WTC11 (cell line): ENCODE results near the gene CLBA1. TPM values are rescaled to one million over a fixed set of nuclear protein-coding genes. Genes with fewer than 3 reads are reported as not detected.

Source experiments
- ATAC-seq: fragments of 200-7000 bp; cut with Tn5 transposase; 2 replicates; pipeline ENCODE4 v1.10.0; 2021; ENCODE audit warnings: mild to moderate bottlenecking, moderate library complexity
- CTCF ChIA-PET: fragments of 300-600 bp; sonication (Branson Sonifier 250); formaldehyde crosslinking; loops from one replicate; lab custom pipeline; 2021; ENCODE audit warnings: antibody characterized with exemption; lab: Charles Lee
- POLR2A ChIA-PET: fragments of 350-600 bp; sonication (Branson Sonifier 250); formaldehyde crosslinking; loops from one replicate; lab custom pipeline; 2021; ENCODE audit warnings: antibody characterized with exemption; lab: Charles Lee
- DNase-seq: peaks from one replicate; pipeline ENCODE4 v3.0.0; 2021; ENCODE audit warnings: low spot score
- H3K27ac Mint-ChIP-seq: 2 replicates; pipeline ENCODE4 v1.8.0; 2021; ENCODE audit warnings: mixed read lengths
- H3K27me3 Mint-ChIP-seq: 2 replicates; pipeline ENCODE4 v1.8.0; 2021; ENCODE audit warnings: low read depth, mild to moderate bottlenecking, moderate library complexity, mixed read lengths
- H3K36me3 Mint-ChIP-seq: 2 replicates; pipeline ENCODE4 v1.8.0; 2021; ENCODE audit warnings: mixed read lengths
- H3K4me1 Mint-ChIP-seq: 2 replicates; pipeline ENCODE4 v1.8.0; 2022; ENCODE audit warnings: mixed read lengths
- H3K4me3 Mint-ChIP-seq: 2 replicates; pipeline ENCODE4 v1.8.0; 2021; ENCODE audit warnings: mild to moderate bottlenecking, moderate library complexity, mixed read lengths
- H3K9me3 Mint-ChIP-seq: 2 replicates; pipeline ENCODE4 v1.8.0; 2021; ENCODE audit warnings: mixed read lengths
- ESRRA ChIP-seq: sonication (generic); formaldehyde crosslinking; IDR thresholded peaks from 2 replicates; pipeline ENCODE4 v1.8.1; 2022; ENCODE audit warnings: mild to moderate bottlenecking, missing genetic modification reagents, borderline replicate concordance
- GTF2I ChIP-seq: fragments of 250-450 bp; sonication (Bioruptor Pico); conservative IDR thresholded peaks from 2 replicates; pipeline ENCODE4 v1.4.0; 2021; ENCODE audit warnings: mild to moderate bottlenecking
- NFYB ChIP-seq: sonication (generic); formaldehyde crosslinking; conservative IDR thresholded peaks from 2 replicates; pipeline ENCODE4 v1.8.0; 2022; ENCODE audit warnings: low read depth, missing genetic modification reagents
- SP1 ChIP-seq: sonication (generic); formaldehyde crosslinking; conservative IDR thresholded peaks from 2 replicates; pipeline ENCODE4 v1.8.1; 2022; ENCODE audit warnings: missing genetic modification reagents
- ZNF512 ChIP-seq: sonication (generic); formaldehyde crosslinking; IDR thresholded peaks from 2 replicates; pipeline ENCODE4 v1.8.1; 2022; ENCODE audit warnings: missing genetic modification reagents, borderline replicate concordance
- ZNF671 ChIP-seq: fragments of 250-450 bp; sonication (Bioruptor Pico); IDR thresholded peaks from 2 replicates; pipeline ENCODE4 v1.8.0; 2021; ENCODE audit warnings: mild to moderate bottlenecking
- total RNA-seq: library from RNA; stranded (reverse); gene quantifications from 3 replicates; pipeline ENCODE4 v1.2.3, GENCODE V29; 2021
- TF ChIP-seq, protein P1 (sequence below): fragments of 250-450 bp; sonication (Bioruptor Pico); IDR thresholded peaks from 2 replicates; pipeline ENCODE4 v2.1.2; 2022; ENCODE audit warnings: mild to moderate bottlenecking, moderate library complexity
- TF ChIP-seq, protein P2 (sequence below): fragments of 250-450 bp; sonication (Bioruptor Pico); IDR thresholded peaks from 2 replicates; pipeline ENCODE4 v1.9.0; 2021; ENCODE audit warnings: mild to moderate bottlenecking, borderline replicate concordance
- TF ChIP-seq, protein P3 (sequence below): sonication (generic); formaldehyde crosslinking; IDR thresholded peaks from 2 replicates; pipeline ENCODE4 v1.8.0; 2022; ENCODE audit warnings: missing genetic modification reagents

CLBA1 gene
- total RNA-seq, 1 experiment from 2014 or later = 3.8 TPM

GRCh38 chr14:104989236-104989950, 3.8 kb downstream of the CLBA1 start:
- POLR2A ChIA-PET = no interaction called here
- H3K27me3 Mint-ChIP-seq = peaks cover 2% of the 10 kb centered on the region
- no peak overlapping the region for H3K4me3 Mint-ChIP-seq
- TF ChIP-seq, protein P1, sequence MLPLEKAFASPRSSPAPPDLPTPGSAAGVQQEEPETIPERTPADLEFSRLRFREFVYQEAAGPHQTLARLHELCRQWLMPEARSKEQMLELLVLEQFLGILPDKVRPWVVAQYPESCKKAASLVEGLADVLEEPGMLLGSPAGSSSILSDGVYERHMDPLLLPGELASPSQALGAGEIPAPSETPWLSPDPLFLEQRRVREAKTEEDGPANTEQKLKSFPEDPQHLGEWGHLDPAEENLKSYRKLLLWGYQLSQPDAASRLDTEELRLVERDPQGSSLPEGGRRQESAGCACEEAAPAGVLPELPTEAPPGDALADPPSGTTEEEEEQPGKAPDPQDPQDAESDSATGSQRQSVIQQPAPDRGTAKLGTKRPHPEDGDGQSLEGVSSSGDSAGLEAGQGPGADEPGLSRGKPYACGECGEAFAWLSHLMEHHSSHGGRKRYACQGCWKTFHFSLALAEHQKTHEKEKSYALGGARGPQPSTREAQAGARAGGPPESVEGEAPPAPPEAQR = no peak
- TF ChIP-seq, protein P2, sequence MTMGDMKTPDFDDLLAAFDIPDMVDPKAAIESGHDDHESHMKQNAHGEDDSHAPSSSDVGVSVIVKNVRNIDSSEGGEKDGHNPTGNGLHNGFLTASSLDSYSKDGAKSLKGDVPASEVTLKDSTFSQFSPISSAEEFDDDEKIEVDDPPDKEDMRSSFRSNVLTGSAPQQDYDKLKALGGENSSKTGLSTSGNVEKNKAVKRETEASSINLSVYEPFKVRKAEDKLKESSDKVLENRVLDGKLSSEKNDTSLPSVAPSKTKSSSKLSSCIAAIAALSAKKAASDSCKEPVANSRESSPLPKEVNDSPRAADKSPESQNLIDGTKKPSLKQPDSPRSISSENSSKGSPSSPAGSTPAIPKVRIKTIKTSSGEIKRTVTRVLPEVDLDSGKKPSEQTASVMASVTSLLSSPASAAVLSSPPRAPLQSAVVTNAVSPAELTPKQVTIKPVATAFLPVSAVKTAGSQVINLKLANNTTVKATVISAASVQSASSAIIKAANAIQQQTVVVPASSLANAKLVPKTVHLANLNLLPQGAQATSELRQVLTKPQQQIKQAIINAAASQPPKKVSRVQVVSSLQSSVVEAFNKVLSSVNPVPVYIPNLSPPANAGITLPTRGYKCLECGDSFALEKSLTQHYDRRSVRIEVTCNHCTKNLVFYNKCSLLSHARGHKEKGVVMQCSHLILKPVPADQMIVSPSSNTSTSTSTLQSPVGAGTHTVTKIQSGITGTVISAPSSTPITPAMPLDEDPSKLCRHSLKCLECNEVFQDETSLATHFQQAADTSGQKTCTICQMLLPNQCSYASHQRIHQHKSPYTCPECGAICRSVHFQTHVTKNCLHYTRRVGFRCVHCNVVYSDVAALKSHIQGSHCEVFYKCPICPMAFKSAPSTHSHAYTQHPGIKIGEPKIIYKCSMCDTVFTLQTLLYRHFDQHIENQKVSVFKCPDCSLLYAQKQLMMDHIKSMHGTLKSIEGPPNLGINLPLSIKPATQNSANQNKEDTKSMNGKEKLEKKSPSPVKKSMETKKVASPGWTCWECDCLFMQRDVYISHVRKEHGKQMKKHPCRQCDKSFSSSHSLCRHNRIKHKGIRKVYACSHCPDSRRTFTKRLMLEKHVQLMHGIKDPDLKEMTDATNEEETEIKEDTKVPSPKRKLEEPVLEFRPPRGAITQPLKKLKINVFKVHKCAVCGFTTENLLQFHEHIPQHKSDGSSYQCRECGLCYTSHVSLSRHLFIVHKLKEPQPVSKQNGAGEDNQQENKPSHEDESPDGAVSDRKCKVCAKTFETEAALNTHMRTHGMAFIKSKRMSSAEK = no peak
- TF ChIP-seq GTF2I (CRISPR knock-in tag) = no peak
- TF ChIP-seq ZNF512 (CRISPR knock-in tag) = no peak
- TF ChIP-seq NFYB (CRISPR knock-in tag) = no peak
- TF ChIP-seq, protein P3, sequence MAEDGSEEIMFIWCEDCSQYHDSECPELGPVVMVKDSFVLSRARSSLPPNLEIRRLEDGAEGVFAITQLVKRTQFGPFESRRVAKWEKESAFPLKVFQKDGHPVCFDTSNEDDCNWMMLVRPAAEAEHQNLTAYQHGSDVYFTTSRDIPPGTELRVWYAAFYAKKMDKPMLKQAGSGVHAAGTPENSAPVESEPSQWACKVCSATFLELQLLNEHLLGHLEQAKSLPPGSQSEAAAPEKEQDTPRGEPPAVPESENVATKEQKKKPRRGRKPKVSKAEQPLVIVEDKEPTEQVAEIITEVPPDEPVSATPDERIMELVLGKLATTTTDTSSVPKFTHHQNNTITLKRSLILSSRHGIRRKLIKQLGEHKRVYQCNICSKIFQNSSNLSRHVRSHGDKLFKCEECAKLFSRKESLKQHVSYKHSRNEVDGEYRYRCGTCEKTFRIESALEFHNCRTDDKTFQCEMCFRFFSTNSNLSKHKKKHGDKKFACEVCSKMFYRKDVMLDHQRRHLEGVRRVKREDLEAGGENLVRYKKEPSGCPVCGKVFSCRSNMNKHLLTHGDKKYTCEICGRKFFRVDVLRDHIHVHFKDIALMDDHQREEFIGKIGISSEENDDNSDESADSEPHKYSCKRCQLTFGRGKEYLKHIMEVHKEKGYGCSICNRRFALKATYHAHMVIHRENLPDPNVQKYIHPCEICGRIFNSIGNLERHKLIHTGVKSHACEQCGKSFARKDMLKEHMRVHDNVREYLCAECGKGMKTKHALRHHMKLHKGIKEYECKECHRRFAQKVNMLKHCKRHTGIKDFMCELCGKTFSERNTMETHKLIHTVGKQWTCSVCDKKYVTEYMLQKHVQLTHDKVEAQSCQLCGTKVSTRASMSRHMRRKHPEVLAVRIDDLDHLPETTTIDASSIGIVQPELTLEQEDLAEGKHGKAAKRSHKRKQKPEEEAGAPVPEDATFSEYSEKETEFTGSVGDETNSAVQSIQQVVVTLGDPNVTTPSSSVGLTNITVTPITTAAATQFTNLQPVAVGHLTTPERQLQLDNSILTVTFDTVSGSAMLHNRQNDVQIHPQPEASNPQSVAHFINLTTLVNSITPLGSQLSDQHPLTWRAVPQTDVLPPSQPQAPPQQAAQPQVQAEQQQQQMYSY = no peak
- CTCF ChIA-PET = interaction anchor here (1.2 kb wide), 1 partner anchor 14 kb away, joined by 4 read pairs; no protein-coding TSS in a partner anchor
- DNase-seq = no peak
- H3K9me3 Mint-ChIP-seq = no peaks in the 10 kb centered on the region
- H3K36me3 Mint-ChIP-seq = no peaks in the 10 kb centered on the region
- H3K27ac Mint-ChIP-seq = no peak overlapping the region
- no peak for ATAC-seq
- no peaks in the 10 kb centered on the region for H3K4me1 Mint-ChIP-seq

DNA sequence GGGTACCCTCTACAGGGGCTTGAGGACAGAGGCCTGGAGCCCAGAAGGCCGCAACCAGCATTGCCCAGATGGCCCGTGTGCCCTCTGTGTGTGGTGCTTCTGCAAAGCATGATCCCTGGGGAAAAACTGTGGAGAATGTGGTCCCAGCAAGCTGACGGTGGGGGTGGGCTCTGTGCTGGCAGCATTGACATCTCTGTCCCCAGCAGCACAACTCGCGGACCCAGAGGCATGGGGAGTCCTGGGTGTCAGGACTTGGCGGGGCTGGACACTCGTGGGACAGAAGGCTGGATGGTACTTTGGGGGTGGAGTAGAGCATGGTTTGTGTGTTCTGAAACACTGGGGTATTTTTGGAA, 4.3 kb downstream of the CLBA1 start:
- H3K27ac Mint-ChIP-seq = no peak overlapping the region
- no peaks in the 10 kb centered on the region for H3K36me3 Mint-ChIP-seq
- H3K27me3 Mint-ChIP-seq = no peaks in the 10 kb centered on the region; the same call in 1 of the 2 replicates
- ATAC-seq = no peak
- H3K9me3 Mint-ChIP-seq = no peaks in the 10 kb centered on the region
- no peaks in the 10 kb centered on the region for H3K4me1 Mint-ChIP-seq
- POLR2A ChIA-PET = no interaction called here
- TF ChIP-seq SP1 (CRISPR knock-in tag) = no peak
- no peak for TF ChIP-seq ZNF671 (CRISPR knock-in tag)
- TF ChIP-seq, protein P3 = no peak
- no peak for TF ChIP-seq ESRRA
- TF ChIP-seq, all 79 proteins: peak for 0
- DNase-seq = no peak
- H3K4me3 Mint-ChIP-seq = no peak overlapping the region
- CTCF ChIA-PET = interaction anchor here (1.2 kb wide), 1 partner anchor 15 kb away, joined by 4 read pairs; no protein-coding TSS in a partner anchor
